ENCODE data around the gene NANOS2. TPM values are rescaled to one million over a fixed set of nuclear protein-coding genes. Genes with fewer than 3 reads are reported as not detected.

Gene NANOS2
- total RNA-seq, 1 experiment from 2014 or later, result not detected

DNA sequence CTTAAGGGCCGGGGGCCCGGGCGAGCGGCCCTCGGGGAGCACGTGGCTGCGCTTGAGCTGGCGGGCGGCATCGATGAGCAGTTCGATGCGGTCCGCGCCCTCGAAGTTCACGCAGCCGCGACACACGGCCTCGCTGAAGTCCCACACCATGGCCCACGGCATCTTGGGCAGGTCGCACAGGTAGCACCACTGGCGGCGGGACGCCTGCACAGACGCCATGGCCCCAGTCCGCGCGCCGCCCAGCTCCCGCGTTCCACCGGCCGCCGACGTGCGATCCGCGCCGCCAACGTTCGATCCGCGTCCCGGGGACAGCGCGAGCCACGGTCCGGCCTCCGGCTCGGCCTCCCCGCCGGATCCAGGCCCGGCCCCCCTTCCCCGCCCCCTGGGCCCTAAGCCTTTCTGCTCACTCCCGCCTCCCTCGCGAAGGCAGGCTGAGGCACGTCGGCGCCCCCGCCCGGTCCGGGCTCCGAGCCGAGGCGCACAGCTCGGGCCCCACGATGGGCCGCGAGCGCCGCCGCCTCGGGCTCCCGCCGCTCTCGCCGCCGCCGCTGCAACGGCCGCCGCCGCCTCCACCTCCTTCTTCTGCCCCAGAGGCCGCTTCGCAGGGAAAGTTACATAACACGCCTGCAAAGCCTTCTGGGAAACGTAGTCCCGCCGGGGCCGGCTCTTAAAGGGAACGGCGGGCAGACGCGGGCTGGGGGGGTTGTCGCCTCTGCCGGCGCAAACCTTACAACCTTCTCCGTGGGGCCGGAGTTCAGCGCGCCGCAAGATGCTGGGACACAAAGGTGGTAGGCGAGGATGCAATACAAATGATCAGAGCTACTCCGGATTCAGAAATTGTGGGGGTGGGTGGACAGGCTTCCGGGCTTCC is 28.8 kb downstream of the NANOS2 start, which contains the start of gene IRF2BP1:
Gene IRF2BP1, minus strand, starts transcription at position 586 of the 871 bp plus-strand sequence. Its CDS starts 367 bp downstream, at position 219.
- Mint-ChIP-seq H3K27me3 (ENCODE audit: insufficient read depth, unreplicated experiment) (no peaks in the 10 kb centered on the region), H3K36me3 (ENCODE audit: insufficient read depth, unreplicated experiment) (peaks cover 35% of the 10 kb centered on the region), H3K4me1 (ENCODE audit: low read depth, unreplicated experiment) (peaks cover 21% of the 10 kb centered on the region), H3K4me3 (ENCODE audit: unreplicated experiment) (peak within 1 kb of the TSS; percentile 93), H3K9me3 (ENCODE audit: unreplicated experiment) (no peaks in the 10 kb centered on the region), H3K27ac (ENCODE audit: unreplicated experiment) (peak within 1 kb of the TSS; percentile 95)
- H3K4me3 ChIP-seq (ENCODE audit: low read depth, low read length), result peak within 1 kb of the TSS; percentile 84
- intact Hi-C loops (cut with micrococcal nuclease; ENCODE audit: unreplicated experiment), result no loop called here
- no peaks in the 10 kb centered on the region for H3K36me3 ChIP-seq (ENCODE audit: control insufficient read depth, insufficient read depth, low read length)
- no peak for TF ChIP-seq CTCF (IDR thresholded peaks at IDR 0.05; ENCODE audit: insufficient read depth in 1 of 2, low read depth in 1 of 2, low read length in 1 of 2, severe bottlenecking in 1 of 2, unreplicated experiment in 1 of 2)
- peaks cover 21% of the 10 kb centered on the region for H3K4me1 ChIP-seq
- H3K9me3 ChIP-seq, result no peaks in the 10 kb centered on the region
- TSS peak; percentile 18 for BruUV-seq (replicated peaks)
- H3K27me3 ChIP-seq (replicated peaks; ENCODE audit: control insufficient read depth, insufficient read depth, low read length), result no peaks in the 10 kb centered on the region
- ChIA-PET POLR2A (interaction anchor here (0.6 to 2.6 kb wide), 7 partner anchors 17 to 209 kb away, joined by 3 to 25 read pairs (median 5); partner anchors contain the start of genes CCDC61, FOXA3, MYPOP and SIX5), CTCF (interaction anchor here (0.5 to 2.6 kb wide), 7 partner anchors 17 to 513 kb away, joined by 3 to 20 read pairs (median 6); partner anchors contain the start of genes FOXA3 and MYPOP)
- DNase-seq, result peak; percentile 95 to 96

DNA sequence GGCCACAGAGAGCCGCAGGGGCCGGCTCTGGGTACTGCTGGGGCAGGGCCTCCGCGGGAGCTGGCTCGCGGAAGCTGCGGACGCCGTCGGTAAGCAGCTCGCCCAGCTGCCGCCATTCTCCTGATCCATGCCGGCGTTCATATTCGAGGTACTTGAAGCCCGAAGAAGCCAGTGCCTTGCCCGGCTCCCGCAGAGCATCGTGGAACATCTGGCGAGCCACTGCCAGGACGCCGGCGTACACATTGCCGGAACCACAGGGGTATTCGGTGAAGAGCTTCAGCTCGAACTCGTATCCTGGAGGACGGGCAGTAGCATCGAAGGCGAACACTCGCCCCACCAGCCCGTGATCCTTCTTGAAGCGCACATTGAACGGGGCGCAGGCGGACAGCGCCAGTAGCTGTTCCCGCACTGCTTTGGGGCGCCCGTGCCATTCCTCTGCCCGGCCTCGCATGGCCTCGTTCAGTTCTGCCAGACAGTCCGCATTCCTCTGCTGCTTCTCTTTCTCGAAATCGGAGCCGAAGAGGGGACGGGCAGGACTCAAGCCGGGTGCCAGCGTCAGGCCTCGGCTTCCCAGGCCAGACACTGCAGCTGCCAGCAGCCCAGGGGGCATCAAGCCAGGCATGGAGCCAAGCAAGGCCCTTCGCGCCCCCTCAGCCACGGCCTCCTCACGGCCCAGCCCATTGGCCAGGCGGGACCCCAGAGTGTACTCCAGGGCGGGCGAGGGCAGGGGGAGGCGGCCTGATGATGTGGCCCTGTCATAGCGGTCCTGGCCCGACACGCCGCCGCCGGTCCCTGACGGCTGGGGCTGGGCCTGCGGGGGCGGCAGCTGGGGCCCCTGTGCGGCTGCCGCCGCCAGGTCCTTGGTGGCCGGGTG is 29.7 kb downstream of the NANOS2 start:
- Mint-ChIP-seq H3K36me3 (ENCODE audit: insufficient read depth, unreplicated experiment) (peaks cover 35% of the 10 kb centered on the region), H3K4me1 (ENCODE audit: low read depth, unreplicated experiment) (peaks cover 21% of the 10 kb centered on the region), H3K9me3 (ENCODE audit: unreplicated experiment) (no peaks in the 10 kb centered on the region), H3K27ac (ENCODE audit: unreplicated experiment) (no peak overlapping the region), H3K27me3 (ENCODE audit: insufficient read depth, unreplicated experiment) (no peaks in the 10 kb centered on the region), H3K4me3 (ENCODE audit: unreplicated experiment) (peak overlapping the region; percentile 93)
- intact Hi-C loops (cut with micrococcal nuclease; ENCODE audit: unreplicated experiment), result loop anchor here (5.0 kb wide), 2 partner anchors 113 to 132 kb away; no protein-coding TSS in a partner anchor
- peaks cover 25% of the 10 kb centered on the region for H3K4me1 ChIP-seq
- BruUV-seq (replicated peaks), result no TSS peak
- no peaks in the 10 kb centered on the region for H3K36me3 ChIP-seq (ENCODE audit: control insufficient read depth, insufficient read depth, low read length)
- no peaks in the 10 kb centered on the region for H3K9me3 ChIP-seq
- peak in 1 of 2 experiments; percentile 41 for DNase-seq
- no peak for TF ChIP-seq CTCF (IDR thresholded peaks at IDR 0.05; ENCODE audit: insufficient read depth in 1 of 2, low read depth in 1 of 2, low read length in 1 of 2, severe bottlenecking in 1 of 2, unreplicated experiment in 1 of 2)
- H3K27me3 ChIP-seq (replicated peaks; ENCODE audit: control insufficient read depth, insufficient read depth, low read length), result no peaks in the 10 kb centered on the region
- peak overlapping the region; percentile 84 for H3K4me3 ChIP-seq (ENCODE audit: low read depth, low read length)
- ChIA-PET POLR2A (interaction anchor here (2.6 kb wide), 1 partner anchor 21 kb away, joined by 25 read pairs; the partner anchor contains the start of genes FOXA3 and SYMPK), CTCF (interaction anchor here (1.5 to 2.6 kb wide), 4 partner anchors 21 to 193 kb away, joined by 5 to 20 read pairs (median 9); partner anchors contain the start of gene FOXA3)
